H1 (cell line): ENCODE measurements around the gene RASGRP1. TPM values are rescaled to one million over a fixed set of nuclear protein-coding genes. Genes with fewer than 3 reads are reported as not detected.

Source experiments
- CTCF ChIA-PET: fragments of 300-600 bp; sonication (Branson Sonifier 250); formaldehyde crosslinking; loops from one replicate; lab custom pipeline; 2021; ENCODE audit not compliant: partially characterized antibody; lab: Charles Lee
- POLR2A ChIA-PET: fragments of 300-600 bp; sonication (Branson Sonifier 250); formaldehyde crosslinking; loops from one replicate; lab custom pipeline; 2021; ENCODE audit warnings: inconsistent platforms; ENCODE audit not compliant: partially characterized antibody; lab: Charles Lee
- DNase-seq, 2 experiments: peaks; one replicate each; pipeline versions ENCODE4 v3.0.0 to v3.0.0-alpha.2; 2010 to 2022; ENCODE audit warnings: low spot score in 2 of 2, low read depth in 1 of 2, mixed read lengths in 1 of 2
- FAIRE-seq: peaks from 2 replicates; lab custom pipeline; 2011; peaks lifted over from hg19 to GRCh38; lab: Jason Lieb, UNC
- H2AFZ ChIP-seq: 2 replicates; pipeline ENCODE4 v1.8.1; 2012; ENCODE audit warnings: low read length, inconsistent platforms
- H2AK5ac ChIP-seq: 2 replicates; pipeline ENCODE4 v1.6.1; 2013; ENCODE audit warnings: low read depth, low read length
- H2BK120ac ChIP-seq: replicated peaks from 2 replicates; pipeline ENCODE3; 2013; ENCODE audit warnings: low read depth, low read length, inconsistent platforms
- H2BK12ac ChIP-seq: 2 replicates; pipeline ENCODE4 v1.6.1; 2013; ENCODE audit warnings: low read depth, low read length
- H2BK15ac ChIP-seq: 2 replicates; pipeline ENCODE4 v1.6.1; 2013; ENCODE audit warnings: low read length
- H2BK20ac ChIP-seq: 2 replicates; pipeline ENCODE4 v1.6.1; 2013; ENCODE audit warnings: low read length
- H2BK5ac ChIP-seq: 2 replicates; pipeline ENCODE4 v1.6.1; 2013; ENCODE audit warnings: low read depth, low read length
- H3K14ac ChIP-seq: 2 replicates; pipeline ENCODE4 v1.6.1; 2013; ENCODE audit warnings: inconsistent platforms; ENCODE audit not compliant: insufficient read length
- H3K18ac ChIP-seq: 2 replicates; pipeline ENCODE4 v1.6.1; 2013; ENCODE audit warnings: low read length; ENCODE audit errors: extremely low read depth
- H3K23ac ChIP-seq: 2 replicates; pipeline ENCODE4 v1.6.1; 2013; ENCODE audit warnings: inconsistent platforms; ENCODE audit not compliant: insufficient read length
- H3K23me2 ChIP-seq: 2 replicates; pipeline ENCODE4 v1.6.1; 2013; ENCODE audit warnings: low read depth, low read length
- H3K27ac ChIP-seq: 2 replicates; pipeline ENCODE4 v1.6.1; 2011; ENCODE audit warnings: low read depth, low read length, inconsistent platforms
- H3K27me3 ChIP-seq, 4 experiments: replicated peaks in 1 of 4; 1 replicate in 1 of 4; 2 replicates in 3 of 4; pipeline versions ENCODE4 v1.6.1 to v1.8.1; 2011 to 2013; ENCODE audit warnings: low read length in 3 of 4, mild to moderate bottlenecking in 3 of 4, inconsistent platforms in 2 of 4, mixed read lengths in 2 of 4, moderate library complexity in 1 of 4; ENCODE audit not compliant: control insufficient read depth in 3 of 4, insufficient read depth in 3 of 4; ENCODE audit errors: extremely low read depth in 1 of 4
- H3K36me3 ChIP-seq, 4 experiments: 2 replicates each; pipeline versions ENCODE4 v1.6.1 to v1.8.1; 2011 to 2013; ENCODE audit warnings: mild to moderate bottlenecking in 4 of 4, low read length in 3 of 4, moderate library complexity in 2 of 4, control low read depth in 1 of 4, inconsistent platforms in 1 of 4; ENCODE audit not compliant: insufficient read depth in 4 of 4, control insufficient read depth in 2 of 4
- H3K4ac ChIP-seq: replicated peaks from 2 replicates; pipeline ENCODE3; 2013; ENCODE audit warnings: low read length, low read depth, mixed read lengths, inconsistent platforms; ENCODE audit not compliant: insufficient read length
- H3K4me1 ChIP-seq, 4 experiments: replicated peaks in 1 of 4; 1 replicate in 1 of 4; 2 replicates in 3 of 4; pipeline versions ENCODE4 v1.6.1 to v1.8.1; 2011 to 2013; ENCODE audit warnings: low read length in 3 of 4, inconsistent platforms in 2 of 4, mixed read lengths in 1 of 4; ENCODE audit not compliant: insufficient read depth in 4 of 4, control insufficient read depth in 3 of 4
- H3K4me2 ChIP-seq, 2 experiments: 2 replicates each; pipeline versions ENCODE4 v1.6.1 to v1.8.1; 2011 to 2013; ENCODE audit warnings: low read depth in 2 of 2, low read length in 2 of 2, control low read depth in 1 of 2, inconsistent platforms in 1 of 2, mild to moderate bottlenecking in 1 of 2; ENCODE audit not compliant: insufficient read depth in 1 of 2
- H3K4me3 ChIP-seq, 4 experiments: fragments of 200-600, 300-600 bp in 1 of 4; sonication (generic), shearing (Covaris generic), sonication (Bioruptor Twin) in 1 of 4; 2 replicates each; pipeline versions ENCODE4 v1.5.1 to v1.8.1; 2011 to 2016; ENCODE audit warnings: low read length in 4 of 4, low read depth in 3 of 4, control low read depth in 2 of 4, inconsistent platforms in 2 of 4, mild to moderate bottlenecking in 2 of 4, mixed read lengths in 1 of 4, moderate library complexity in 1 of 4; ENCODE audit not compliant: insufficient read depth in 2 of 4; ENCODE audit errors: extremely low read depth in 1 of 4
- H3K56ac ChIP-seq: replicated peaks from 2 replicates; pipeline ENCODE3; 2013; ENCODE audit warnings: low read depth, mild to moderate bottlenecking, mixed read lengths, low read length, inconsistent platforms; ENCODE audit not compliant: insufficient read length
- H3K79me1 ChIP-seq: 2 replicates; pipeline ENCODE4 v1.6.1; 2013; ENCODE audit warnings: low read depth, low read length, control low read depth
- H3K79me2 ChIP-seq, 2 experiments: 2 replicates each; pipeline versions ENCODE4 v1.6.1 to v1.8.1; 2012 to 2013; ENCODE audit warnings: low read length in 2 of 2, mild to moderate bottlenecking in 2 of 2, inconsistent platforms in 1 of 2; ENCODE audit not compliant: insufficient read depth in 2 of 2, control insufficient read depth in 1 of 2
- H3K9ac ChIP-seq, 4 experiments: replicated peaks in 1 of 4; 1 replicate in 1 of 4; 2 replicates in 3 of 4; pipeline versions ENCODE4 v1.6.1 to v1.8.1; 2011 to 2013; ENCODE audit warnings: low read depth in 3 of 4, low read length in 3 of 4, control low read depth in 2 of 4, mild to moderate bottlenecking in 2 of 4, moderate library complexity in 2 of 4, inconsistent platforms in 1 of 4; ENCODE audit errors: extremely low read depth in 1 of 4
- H3K9me3 ChIP-seq, 2 experiments: 2 replicates each; pipeline versions ENCODE4 v1.6.1 to v1.8.1; 2012 to 2013; ENCODE audit warnings: mild to moderate bottlenecking in 2 of 2, moderate library complexity in 2 of 2, control low read depth in 1 of 2, inconsistent platforms in 1 of 2, low read depth in 1 of 2, low read length in 1 of 2, mixed read lengths in 1 of 2; ENCODE audit not compliant: insufficient read depth in 2 of 2
- H4K20me1 ChIP-seq, 2 experiments: replicated peaks in 1 of 2; 2 replicates each; pipeline versions ENCODE3 to v1.8.1; 2011 to 2013; ENCODE audit warnings: inconsistent platforms in 2 of 2, low read length in 2 of 2, mild to moderate bottlenecking in 1 of 2; ENCODE audit not compliant: insufficient read depth in 2 of 2, control insufficient read depth in 1 of 2
- H4K5ac ChIP-seq: 2 replicates; pipeline ENCODE4 v1.6.1; 2013; ENCODE audit warnings: low read length, low read depth, mixed read lengths, inconsistent platforms; ENCODE audit not compliant: insufficient read length
- H4K8ac ChIP-seq: 2 replicates; pipeline ENCODE4 v1.8.0; 2013; ENCODE audit warnings: mild to moderate bottlenecking, moderate library complexity, low read length, inconsistent platforms; ENCODE audit not compliant: insufficient read depth; ENCODE audit errors: extremely low read depth
- H4K91ac ChIP-seq: replicated peaks from 2 replicates; pipeline ENCODE3; 2013; ENCODE audit warnings: low read length, mixed read lengths, inconsistent platforms; ENCODE audit not compliant: insufficient read length
- BRCA1 ChIP-seq: IDR thresholded peaks from 2 replicates; pipeline ENCODE4 v1.6.1; 2012; ENCODE audit warnings: low read depth, low read length, improper control_type of control experiment
- HDAC6 ChIP-seq: IDR thresholded peaks from one replicate; pipeline ENCODE4 v1.7.1; 2012; ENCODE audit warnings: low read depth, mild to moderate bottlenecking, inconsistent platforms, low read length, moderate library complexity
- KDM1A ChIP-seq: fragments of 200-600, 300-600 bp; sonication (generic); IDR thresholded peaks from 2 replicates; pipeline ENCODE4 v1.7.1; 2016; ENCODE audit warnings: mild to moderate bottlenecking, low read length, borderline replicate concordance
- MAFK ChIP-seq: IDR thresholded peaks from 2 replicates; pipeline ENCODE4 v1.6.1; 2012; ENCODE audit warnings: low read depth, mild to moderate bottlenecking, improper control_type of control experiment, low read length
- RBBP5 ChIP-seq: IDR thresholded peaks from 2 replicates; pipeline ENCODE4 v1.7.1; 2012; ENCODE audit warnings: low read depth, mild to moderate bottlenecking, inconsistent platforms, low read length, moderate library complexity, borderline replicate concordance
- SAP30 ChIP-seq: fragments of 300-600 bp; sonication (generic); IDR thresholded peaks from 2 replicates; pipeline ENCODE4 v1.7.1; 2012; ENCODE audit warnings: low read length, moderate library complexity, mild to moderate bottlenecking, inconsistent platforms; ENCODE audit not compliant: insufficient read depth, insufficient replicate concordance
- SP1 ChIP-seq: IDR thresholded peaks from 2 replicates; pipeline ENCODE4 v1.6.1; 2011; ENCODE audit warnings: low read depth, low read length
- TAF7 ChIP-seq: optimal IDR thresholded peaks from 2 replicates; pipeline ENCODE3; 2011; ENCODE audit warnings: low read depth, mild to moderate bottlenecking, inconsistent platforms, low read length, moderate library complexity, borderline replicate concordance
- TCF12 ChIP-seq: IDR thresholded peaks from 2 replicates; pipeline ENCODE4 v1.6.1; 2011; ENCODE audit warnings: low read depth, mild to moderate bottlenecking, low read length
- WGBS, 2 experiments: shearing (Covaris generic) in 1 of 2; methylation state at CpG; one replicate each; pipeline versions ENCODE4 v1.1.6 to v1.1.7; 2013 to 2015; ENCODE audit warnings: low lambda C conversion rate in 2 of 2, mixed read lengths in 2 of 2, inconsistent platforms in 1 of 2, low coverage in 1 of 2, missing lambda C conversion rate in 1 of 2; ENCODE audit not compliant: insufficient replicate concordance in 2 of 2, insufficient coverage in 1 of 2, insufficient read length in 1 of 2; ENCODE audit errors: extremely low coverage in 1 of 2, missing lambda C conversion rate in 1 of 2; 5-methylcytosine and 5-hydroxymethylcytosine counted together
- polyA plus RNA-seq, 7 experiments: library from polyadenylated mRNA; depleted of rRNA in 3 of 7; stranded (reverse) in 5 of 7; unstranded in 2 of 7; fragments of >200 nt in 5 of 7; fragments of 200-250 nt in 2 of 7; gene quantifications; 1 replicate in 5 of 7; 2 replicates in 1 of 7; 4 replicates in 1 of 7; pipeline versions ENCODE4 v1.2.1 to v1.2.3, GENCODE V29; 2011 to 2013; ENCODE audit warnings: missing spikeins in 2 of 7, mixed read lengths in 2 of 7
- total RNA-seq: library from RNA; stranded (reverse); fragmentation: NEBNext Ultra II Directional; extraction: Animal tissue kit (Norgen Biotek cat#: 25700); gene quantifications from 2 replicates; pipeline ENCODE4 v1.2.1, GENCODE V29; 2021

Gene RASGRP1
- total and polyA plus RNA-seq, 2 of the 8 experiments (the other 6 are each of a cell fraction or from before 2014, with no cell fraction given): 1.1 to 2.1 TPM

DNA sequence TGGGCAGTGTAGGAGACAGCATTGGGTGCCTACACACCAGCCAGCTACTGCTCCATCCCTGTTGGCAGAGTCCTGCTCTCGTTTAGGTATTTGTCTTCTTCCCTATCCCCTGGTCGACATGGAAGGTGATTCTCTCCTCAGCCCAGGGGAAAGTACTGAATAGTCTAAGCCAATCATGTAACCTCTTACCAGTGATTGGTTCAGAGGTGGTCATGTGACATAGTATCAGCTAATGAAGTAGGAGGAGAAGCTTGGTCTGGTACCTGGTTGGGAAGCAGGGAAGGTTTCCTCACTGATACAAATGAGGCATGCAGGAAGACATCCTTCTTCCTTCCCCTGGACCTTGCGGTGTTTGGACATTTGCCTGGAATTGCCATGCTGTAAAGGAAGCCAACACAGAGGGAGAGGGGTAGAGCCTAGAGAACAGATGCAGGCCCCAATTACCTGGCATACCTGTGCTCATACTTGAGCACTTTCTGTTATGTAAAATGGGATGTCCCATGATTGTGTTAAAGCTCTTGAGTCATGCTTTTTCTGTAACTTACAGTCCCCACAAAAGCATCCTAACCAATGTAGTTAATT is 32.7 kb upstream of the RASGRP1 start:
- Histone ChIP-seq H2BK20ac (no peak overlapping the region), H2AK5ac (no peak overlapping the region), H2BK15ac (no peak overlapping the region), H3K18ac (no peak overlapping the region), H3K56ac (no peak overlapping the region), H3K23ac (no peak overlapping the region), H2AFZ (0 out of 2 replicates have a peak overlapping the region, but pooled peaks have one; percentile 12), H3K14ac (no peak overlapping the region), H4K20me1 (no peaks in the 10 kb centered on the region), H3K9ac (no peak overlapping the region), H3K4ac (no peak overlapping the region), H3K23me2 (no peaks in the 10 kb centered on the region), H4K91ac (no peak overlapping the region), H3K4me3 (no peak overlapping the region), H2BK12ac (no peak overlapping the region), H2BK5ac (no peak overlapping the region), H3K79me1 (no peaks in the 10 kb centered on the region), H4K8ac (no peak overlapping the region), H4K5ac (no peak overlapping the region), H3K9me3 (no peaks in the 10 kb centered on the region; a peak in 1 of 4 replicates), H3K79me2 (no peaks in the 10 kb centered on the region), H2BK120ac (no peak overlapping the region), H3K4me1 (no peaks in the 10 kb centered on the region), H3K27ac (no peak overlapping the region), H3K4me2 (no peak overlapping the region), H3K27me3 (no peaks in the 10 kb centered on the region), H3K36me3 (no peaks in the 10 kb centered on the region)
- no peak for FAIRE-seq
- CTCF ChIA-PET: interaction anchor here (0.6 to 0.8 kb wide), 2 partner anchors 35 to 679 kb away, joined by 3 read pairs; no protein-coding TSS in a partner anchor
- TF ChIP-seq TCF12 (no peak), HDAC6 (no peak), TAF7 (no peak), MAFK (no peak), SP1 (no peak), KDM1A (no peak), SAP30 (no peak), RBBP5 (no peak), BRCA1 (no peak)
- 100% methylated on average over 3 of the region's 3 CpGs; no CpG with 5 or more reads in 1 of the 2 experiments for WGBS, 2 experiments
- DNase-seq: no peak
- POLR2A ChIA-PET: no interaction called here
